ENCODE data around the gene TOP3A. TPM values are rescaled to one million over a fixed set of nuclear protein-coding genes. Genes with fewer than 3 reads are reported as not detected.
A peak's percentile ranks its signal among the peaks of the same experiment; 100 is the strongest.
"Not testable (repeated sequence)": the region's sequence is repeated elsewhere in the genome, so short reads cannot be mapped to it uniquely, and the experiment has no call there.

Gene TOP3A
- polyA plus RNA-seq, 1 donor, result 26.7 TPM

DNA sequence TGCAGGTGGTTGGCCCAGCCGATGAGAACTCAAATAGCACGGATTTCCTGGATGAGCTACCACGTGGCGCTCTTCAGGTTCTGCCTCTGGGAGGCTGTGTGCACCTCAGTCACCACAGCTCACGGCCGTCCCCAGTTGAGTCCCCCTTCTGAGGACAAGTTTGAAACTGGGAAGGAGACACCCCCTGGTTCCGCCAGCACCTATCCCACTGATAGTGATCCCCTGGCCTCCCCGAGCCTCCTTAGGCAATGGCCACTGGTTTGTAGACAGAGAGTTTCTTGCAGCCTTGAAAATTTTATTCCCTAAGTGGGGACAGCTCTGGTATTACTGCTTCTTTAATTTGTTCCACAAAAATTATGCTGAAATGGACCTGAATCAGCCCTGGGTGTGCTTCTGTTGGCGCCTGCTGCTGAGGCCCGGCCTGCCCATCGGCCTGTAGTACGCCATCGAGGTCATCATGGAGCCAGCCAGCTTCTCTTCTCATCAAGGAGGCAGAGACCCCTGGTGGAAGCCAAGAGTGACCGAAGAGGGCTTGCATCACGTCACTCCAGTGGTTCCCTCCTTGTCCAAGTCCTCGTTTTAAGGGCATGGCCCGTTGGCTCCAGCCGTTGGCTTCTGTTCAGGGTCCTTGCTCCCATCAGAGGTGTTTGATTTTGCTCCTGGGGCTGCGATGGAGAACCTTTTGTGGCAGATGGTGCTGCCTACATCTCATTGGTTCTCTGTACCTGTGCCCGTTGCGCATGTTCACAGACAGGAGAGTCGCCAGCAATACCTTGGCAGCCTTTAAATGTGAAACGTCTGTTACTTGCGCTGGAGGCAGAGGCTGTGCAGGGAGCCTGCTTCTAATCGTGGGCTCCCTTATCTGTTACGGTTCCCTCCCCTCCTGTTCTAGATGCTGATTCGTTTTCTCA, 9.6 kb upstream of the TOP3A start:
- DNase-seq (ENCODE audit: low read depth), result no peak

DNA sequence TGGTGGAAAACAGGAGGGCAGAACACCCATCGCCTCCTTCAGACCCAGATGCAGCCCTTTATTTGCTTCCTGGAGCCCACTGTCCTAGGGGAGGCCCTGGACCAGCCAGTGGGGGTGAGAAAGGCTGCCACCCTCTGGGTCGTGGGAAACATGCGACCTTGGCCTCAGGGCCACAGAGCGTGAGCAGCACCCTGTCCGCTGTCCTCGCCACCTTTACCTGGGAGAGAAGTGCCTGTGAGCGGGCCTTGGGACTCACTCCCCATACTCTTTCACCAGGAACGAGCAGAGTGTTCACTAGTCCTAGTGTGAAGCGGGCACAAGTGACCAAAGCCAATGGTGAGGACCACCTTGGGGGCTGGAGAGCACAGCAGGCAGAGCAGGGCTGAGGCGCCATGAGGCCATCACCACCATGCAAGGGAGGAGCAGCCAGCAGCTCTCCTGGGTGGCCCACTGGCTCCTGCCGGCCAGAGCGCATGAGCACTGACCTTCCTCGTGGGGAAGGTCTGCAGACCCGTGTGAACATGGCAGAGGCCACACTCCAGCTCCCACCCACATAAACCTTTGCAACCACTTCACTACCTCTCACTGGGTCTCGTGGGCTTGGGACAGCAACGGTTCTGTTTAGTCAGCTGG, 8.8 kb upstream of the TOP3A start:
- DNase-seq (ENCODE audit: low read depth), result no peak

DNA sequence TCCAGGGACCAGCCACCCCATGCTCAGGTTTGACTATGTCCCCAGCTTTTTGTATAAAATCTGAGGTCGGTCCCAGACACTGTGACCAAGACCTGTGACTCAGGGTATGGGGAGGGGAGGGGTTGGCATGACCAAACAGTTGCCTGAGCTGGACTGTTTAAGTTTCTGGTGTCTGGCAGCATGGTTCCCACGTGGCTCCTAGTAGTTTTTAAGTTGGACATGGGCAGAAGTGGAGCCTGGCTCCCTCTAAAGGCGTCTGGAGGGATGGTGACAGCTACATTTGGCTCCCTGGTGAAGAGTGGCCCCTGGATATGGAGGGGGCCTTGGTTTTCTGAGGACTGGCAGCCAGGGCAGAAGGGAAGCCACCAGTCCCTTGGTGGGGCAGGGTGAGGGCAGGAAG, 8.2 kb upstream of the TOP3A start:
- DNase-seq (ENCODE audit: low read depth), result no peak

GRCh38 chr17:18322522-18322921, 7.7 kb upstream of the TOP3A start:
- DNase-seq (ENCODE audit: low read depth), result no peak

DNA sequence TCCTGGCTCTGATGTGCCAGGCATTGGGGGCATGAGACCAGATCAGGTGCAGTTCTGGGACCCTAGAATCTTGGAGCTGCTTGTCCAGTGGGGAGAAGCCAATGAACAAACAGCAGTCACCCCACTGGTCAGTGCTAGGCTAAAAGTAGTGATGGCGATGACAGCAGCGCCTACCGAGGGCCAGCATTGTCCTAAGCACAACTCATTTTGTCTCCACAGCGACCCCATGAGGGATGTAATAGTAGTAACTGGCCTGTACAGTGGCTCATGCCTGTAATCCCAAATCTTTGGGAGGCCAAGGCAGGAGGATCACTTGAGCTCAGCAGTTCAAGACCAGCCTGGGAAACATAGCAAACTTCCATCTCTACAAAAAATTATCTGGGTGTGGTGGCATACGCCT, 6.5 kb upstream of the TOP3A start:
- DNase-seq (ENCODE audit: low read depth), result no peak

DNA sequence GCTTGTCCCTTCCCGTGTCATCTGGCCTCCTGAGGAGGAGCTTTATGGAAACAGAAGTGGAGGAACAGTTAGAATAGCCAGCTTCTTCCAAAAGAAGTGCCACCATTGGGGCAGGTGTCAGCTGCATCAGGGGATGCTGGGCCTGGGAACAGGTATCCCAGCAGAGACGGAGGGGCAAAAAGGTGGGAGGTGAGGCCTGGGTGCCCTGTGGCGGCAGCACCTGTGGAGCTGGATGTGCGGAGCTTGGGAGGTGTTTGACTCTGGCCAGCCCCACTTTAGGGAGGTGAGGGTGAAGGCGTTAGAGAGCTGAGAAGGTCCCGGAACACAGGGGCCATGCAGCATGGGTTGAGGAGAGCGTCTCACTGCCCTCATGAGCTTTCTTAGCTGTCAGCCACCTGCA, 5.5 kb upstream of the TOP3A start:
- no peak for DNase-seq (ENCODE audit: low read depth)

GRCh38 chr17:18319604-18320256, 4.9 kb upstream of the TOP3A start:
- peak; percentile 20 for DNase-seq (ENCODE audit: low read depth)

DNA sequence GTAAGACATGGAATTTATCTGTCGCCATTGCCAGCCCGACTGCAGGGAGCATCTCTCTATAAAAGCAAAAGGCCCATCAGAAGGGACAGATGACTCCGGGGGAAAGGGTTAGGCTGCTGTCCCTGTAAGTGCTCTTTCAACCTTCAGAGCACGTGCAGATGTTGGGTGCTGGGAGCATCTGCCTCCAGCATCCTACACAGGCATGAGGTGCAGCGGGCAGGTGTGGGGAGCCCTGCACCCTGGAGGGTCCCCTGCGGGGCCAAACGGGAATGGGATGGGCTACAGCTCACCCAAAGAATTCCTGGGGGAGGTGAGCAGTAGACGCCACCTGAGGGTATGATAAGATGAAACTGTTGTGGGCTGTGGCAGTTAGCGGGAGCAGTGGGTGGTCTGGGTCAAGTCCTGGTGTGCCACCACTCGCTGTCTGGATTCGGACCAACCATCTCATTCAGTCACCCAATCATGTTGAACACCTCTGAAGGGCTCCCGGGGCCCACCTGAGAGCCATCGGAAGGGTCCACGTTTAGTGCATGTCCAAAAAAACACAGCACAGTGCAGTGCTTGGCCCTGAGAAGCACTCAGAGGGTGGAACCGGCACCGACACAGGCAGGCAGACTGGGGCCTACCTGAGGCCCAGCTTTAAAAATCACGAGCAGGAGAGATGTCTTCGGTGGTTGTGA, 4.1 kb upstream of the TOP3A start:
- no peak for DNase-seq (ENCODE audit: low read depth)

GRCh38 chr17:18318117-18318516, 3.3 kb upstream of the TOP3A start:
- DNase-seq (ENCODE audit: low read depth), result no peak

- DNase-seq (ENCODE audit: low read depth), result no peak
Observed at GRCh38 chr17:18315961-18316360, 1.2 kb upstream of the TOP3A start.

- DNase-seq (ENCODE audit: low read depth), result no peak
Observed at GRCh38 chr17:18315562-18315922, 748 bp upstream of the TOP3A start.

DNA sequence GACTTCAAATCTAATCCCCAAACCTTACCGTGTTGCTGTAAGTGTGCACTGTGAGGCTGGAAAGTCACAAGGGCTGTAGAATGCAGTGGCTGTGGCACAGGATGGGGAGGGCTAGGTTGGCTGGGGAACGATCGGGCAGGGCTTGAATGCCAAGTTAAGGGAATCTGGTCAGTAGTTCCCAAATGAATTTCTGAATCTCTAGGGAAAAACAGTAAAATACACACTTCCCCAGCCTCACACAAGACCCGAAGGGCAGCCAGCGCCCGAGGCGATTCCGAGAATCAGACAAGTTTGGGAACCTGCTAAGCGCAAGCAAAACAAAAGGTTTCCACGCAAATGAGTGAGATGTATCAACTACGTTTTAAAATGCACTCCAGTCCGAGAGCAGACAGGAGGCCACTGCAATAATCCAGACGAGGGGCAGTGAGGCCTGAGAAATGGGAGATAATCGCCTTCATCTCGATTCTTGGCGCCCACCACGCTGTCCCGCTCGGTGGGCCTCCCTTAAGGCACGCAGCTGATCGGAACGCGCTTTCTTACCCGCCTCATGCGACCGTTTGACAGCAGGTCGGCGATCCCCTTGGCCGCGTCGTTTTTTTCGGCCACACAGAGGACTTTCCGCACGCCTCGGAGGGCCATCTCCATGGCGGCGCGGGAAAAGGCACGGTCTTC, 599 bp downstream of the TOP3A start:
- no peak for DNase-seq (ENCODE audit: low read depth)

DNA sequence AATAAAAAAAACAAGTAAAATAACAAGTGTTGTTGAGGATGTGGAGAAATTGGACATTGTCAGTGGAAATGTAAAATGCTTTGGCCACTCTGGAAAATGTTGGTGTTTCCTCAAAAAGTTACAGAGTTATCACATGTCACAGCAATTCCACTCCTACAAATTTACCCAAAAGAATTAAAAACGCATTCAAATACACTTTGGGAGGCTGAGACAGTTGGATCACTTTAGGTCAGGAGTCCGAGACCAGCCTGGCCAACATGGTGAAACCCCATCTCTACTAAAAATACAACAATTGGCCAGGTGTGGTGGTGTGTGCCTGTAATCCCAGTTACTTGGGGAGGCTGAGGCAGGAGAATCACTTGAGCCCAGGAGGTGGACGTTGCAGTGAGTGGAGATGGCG, 5.6 kb downstream of the TOP3A start:
- DNase-seq (ENCODE audit: low read depth), result no peak

GRCh38 chr17:18303206-18303605, 11.6 kb downstream of the TOP3A start:
- not testable (repeated sequence) for DNase-seq (ENCODE audit: low read depth)

DNA sequence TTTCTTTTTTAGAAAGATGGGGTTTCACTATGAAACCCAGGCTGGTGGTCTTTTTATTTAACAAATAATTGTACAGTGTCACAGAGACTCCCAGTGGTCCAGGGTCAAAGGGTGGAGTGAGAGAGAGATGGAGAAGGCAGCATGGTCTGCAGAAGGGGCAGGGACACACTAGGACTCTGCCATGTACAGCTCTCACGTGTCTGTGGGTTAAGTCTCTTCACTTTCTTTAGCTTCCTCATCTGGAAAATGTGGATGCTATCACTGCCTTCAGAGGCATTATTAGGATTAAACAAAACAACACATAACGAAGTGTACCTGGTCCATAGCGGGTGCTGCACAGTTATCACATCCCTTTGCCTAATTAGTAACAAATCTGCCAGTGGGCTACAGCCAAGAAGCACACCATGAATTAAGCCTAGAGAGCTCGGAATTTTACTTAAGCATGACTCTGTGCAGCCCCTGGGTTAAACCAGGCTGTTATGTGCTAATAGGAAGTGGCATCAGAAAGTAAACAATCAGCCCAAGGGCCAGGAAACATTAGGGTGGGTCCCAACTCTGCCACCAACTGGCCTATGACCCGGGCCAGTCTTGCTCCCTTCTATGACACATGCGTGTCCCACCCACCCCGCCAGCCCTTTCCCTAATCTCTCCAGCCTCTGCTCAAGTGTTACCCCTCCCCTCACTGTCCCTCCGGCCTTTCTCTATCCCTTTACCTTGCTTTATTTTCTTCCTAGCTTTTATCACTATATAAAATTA, 13.9 kb downstream of the TOP3A start:
- DNase-seq (ENCODE audit: low read depth), result no peak

GRCh38 chr17:18298061-18298460, 16.7 kb downstream of the TOP3A start:
- not testable (repeated sequence) for DNase-seq (ENCODE audit: low read depth)

- DNase-seq (ENCODE audit: low read depth), result no peak
Observed at GRCh38 chr17:18291718-18292540, 22.9 kb downstream of the TOP3A start.

DNA sequence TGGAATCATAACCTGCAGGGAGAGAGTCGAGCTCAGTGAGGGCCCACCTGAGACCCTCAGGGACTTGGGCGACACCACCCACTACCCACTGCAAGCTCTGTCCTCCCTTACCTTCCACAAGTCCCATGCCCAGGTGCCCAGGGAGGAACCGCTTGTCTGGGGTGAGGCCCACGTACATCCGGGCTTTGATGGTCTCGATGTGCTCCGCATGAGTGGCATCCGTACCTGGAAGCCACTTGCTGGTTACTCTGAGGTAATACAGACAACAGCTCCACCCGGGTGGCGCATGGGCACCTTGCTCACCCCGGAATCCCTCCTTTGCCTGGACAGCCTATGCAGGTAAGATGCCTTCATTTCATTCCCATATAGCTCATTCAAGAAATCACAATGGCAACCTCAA, 29.5 kb downstream of the TOP3A start:
- no peak for DNase-seq (ENCODE audit: low read depth)

DNA sequence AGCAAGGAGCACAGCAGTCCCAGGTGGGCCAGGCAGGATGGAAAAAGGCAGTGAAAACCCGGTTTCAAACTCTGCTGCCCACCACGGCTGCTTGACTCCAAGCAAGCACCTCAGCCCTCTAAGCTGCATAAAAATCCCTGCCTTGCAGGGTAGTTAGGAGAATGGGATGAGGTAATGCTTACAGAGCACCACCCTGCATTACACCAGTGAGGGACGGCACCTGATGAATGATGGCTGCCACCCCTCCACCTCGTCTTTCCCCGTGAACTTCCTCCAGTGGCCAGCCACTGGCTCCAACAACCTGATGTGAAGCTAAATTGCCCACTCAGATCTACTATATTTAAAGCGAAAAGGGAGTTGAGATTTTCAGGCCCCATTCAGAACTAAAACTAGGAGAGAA, 33.0 kb downstream of the TOP3A start:
- DNase-seq (ENCODE audit: low read depth), result no peak

GRCh38 chr17:18280766-18281371, 33.9 kb downstream of the TOP3A start:
- no peak for DNase-seq (ENCODE audit: low read depth)

Data from forelimb muscle (tissue), 1 donor.